HEK293T (cell line): ENCODE results near the gene HOXB2.

Experiments used
- BHLHE40 ChIP-seq: fragments of 450-650 bp; IDR thresholded peaks from 2 replicates; pipeline ENCODE4 v1.6.1; 2016; ENCODE audit warnings: mild to moderate bottlenecking, moderate library complexity, borderline replicate concordance
- ELF4 ChIP-seq: fragments of 450-650 bp; IDR thresholded peaks from 2 replicates; pipeline ENCODE4 v1.6.1; 2017; ENCODE audit warnings: antibody characterized with exemption
- FOXA1 ChIP-seq: fragments of 450-650 bp; IDR thresholded peaks from 2 replicates; pipeline ENCODE4 v1.6.1; 2016; ENCODE audit warnings: mild to moderate bottlenecking
- FOXK2 ChIP-seq: fragments of 450-650 bp; IDR thresholded peaks from 2 replicates; pipeline ENCODE4 v1.6.1; 2016; ENCODE audit warnings: mild to moderate bottlenecking
- FOXM1 ChIP-seq: fragments of 450-650 bp; IDR thresholded peaks from 2 replicates; pipeline ENCODE4 v1.6.1; 2017; ENCODE audit warnings: mild to moderate bottlenecking, borderline replicate concordance
- HDGF ChIP-seq: fragments of 450-650 bp; IDR thresholded peaks from 2 replicates; pipeline ENCODE4 v1.6.1; 2017; ENCODE audit warnings: antibody characterized with exemption, borderline replicate concordance
- NFRKB ChIP-seq: fragments of 450-650 bp; IDR thresholded peaks from 2 replicates; pipeline ENCODE4 v1.6.1; 2016; ENCODE audit warnings: mild to moderate bottlenecking, moderate library complexity
- SP1 ChIP-seq: fragments of 450-650 bp; IDR thresholded peaks from 2 replicates; pipeline ENCODE4 v1.6.1; 2017
- SUZ12 ChIP-seq: fragments of 450-650 bp; IDR thresholded peaks from 2 replicates; pipeline ENCODE4 v1.6.1; 2016; ENCODE audit warnings: mild to moderate bottlenecking
- TARDBP ChIP-seq: fragments of 450-650 bp; IDR thresholded peaks from 2 replicates; pipeline ENCODE4 v1.6.1; 2016
- ZNF384 ChIP-seq: fragments of 450-650 bp; IDR thresholded peaks from 2 replicates; pipeline ENCODE4 v1.6.1; 2016
- TF ChIP-seq, protein P1 (sequence below): fragments of 450-650 bp; IDR thresholded peaks from 2 replicates; pipeline ENCODE4 v1.6.1; 2016

DNA sequence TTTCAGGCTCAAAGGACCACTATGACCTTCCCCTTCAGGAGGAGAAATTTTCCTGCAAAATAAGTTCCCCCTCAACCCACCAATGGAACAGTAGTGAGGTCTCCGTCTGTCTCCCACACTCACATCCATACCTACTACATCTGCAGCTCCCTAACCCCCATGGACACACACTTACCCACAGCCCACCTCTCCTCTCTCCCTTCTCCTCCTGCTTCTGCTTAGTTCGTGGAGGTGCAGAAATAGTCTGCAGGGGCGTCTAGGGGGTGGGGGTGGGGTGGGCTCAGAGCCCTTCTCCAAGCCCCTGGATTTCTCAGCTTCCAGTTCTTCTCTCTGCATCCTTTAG is 24.3 kb upstream of the HOXB2 start:
- TF ChIP-seq SP1 (no peak), FOXM1 (no peak), NFRKB (no peak), FOXA1 (no peak), BHLHE40 (no peak), FOXK2 (no peak), TARDBP (no peak), SUZ12 (no peak), HDGF (no peak), ELF4 (no peak), ZNF384 (no peak)
- TF ChIP-seq, protein P1, sequence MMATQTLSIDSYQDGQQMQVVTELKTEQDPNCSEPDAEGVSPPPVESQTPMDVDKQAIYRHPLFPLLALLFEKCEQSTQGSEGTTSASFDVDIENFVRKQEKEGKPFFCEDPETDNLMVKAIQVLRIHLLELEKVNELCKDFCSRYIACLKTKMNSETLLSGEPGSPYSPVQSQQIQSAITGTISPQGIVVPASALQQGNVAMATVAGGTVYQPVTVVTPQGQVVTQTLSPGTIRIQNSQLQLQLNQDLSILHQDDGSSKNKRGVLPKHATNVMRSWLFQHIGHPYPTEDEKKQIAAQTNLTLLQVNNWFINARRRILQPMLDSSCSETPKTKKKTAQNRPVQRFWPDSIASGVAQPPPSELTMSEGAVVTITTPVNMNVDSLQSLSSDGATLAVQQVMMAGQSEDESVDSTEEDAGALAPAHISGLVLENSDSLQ: no peak
